HG03095 (cell line): ENCODE results near the gene USP20.
"Not testable (repeated sequence)": the region's sequence is repeated elsewhere in the genome, so short reads cannot be mapped to it uniquely, and the experiment has no call there.

ENCODE experiments used
- ATAC-seq: cut with Tn5 transposase; IDR thresholded peaks from one replicate; pipeline ENCODE4 v1.9.1; 2021; ENCODE audit warnings: moderate library complexity; ENCODE audit not compliant: unreplicated experiment

The USP20 gene

DNA sequence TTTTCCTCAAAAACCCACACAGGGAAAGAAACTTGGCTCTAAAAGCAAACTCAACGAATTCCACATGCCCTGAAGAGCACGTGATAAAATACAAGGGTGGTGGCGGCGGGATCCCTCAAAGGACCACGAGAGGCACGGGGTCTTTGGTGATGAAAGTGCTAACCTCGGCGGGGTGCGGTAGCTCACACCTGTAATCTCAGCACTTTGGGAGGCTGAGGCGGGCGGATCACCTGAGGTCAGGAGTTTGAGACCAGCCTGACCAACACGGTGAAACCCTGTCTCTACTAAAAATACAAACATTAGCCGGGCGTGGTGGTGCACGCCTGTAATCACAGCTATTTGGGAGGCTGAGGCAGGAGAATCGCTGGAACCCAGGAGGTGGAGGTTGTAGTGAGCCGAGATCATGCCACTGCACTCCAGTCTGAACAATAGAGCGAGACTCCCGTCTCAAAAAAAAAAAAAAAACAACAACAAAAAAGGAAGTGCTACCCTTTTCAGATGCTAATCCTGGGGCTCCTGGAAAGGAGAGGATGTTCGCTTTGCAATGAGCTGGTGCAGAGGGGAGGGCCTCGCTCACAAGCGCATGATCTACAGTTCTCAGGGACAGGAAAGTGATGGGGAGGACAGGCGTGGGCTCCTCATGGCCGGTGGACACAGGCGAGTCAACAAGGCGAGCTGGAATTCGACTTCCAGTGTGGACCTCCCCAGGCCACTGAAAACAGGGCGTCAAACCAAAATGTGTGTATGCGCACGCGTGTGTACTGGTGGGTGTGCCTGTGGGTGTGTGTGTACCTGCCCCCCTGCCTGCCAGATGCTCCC is 54.1 kb downstream of the USP20 start:
- no peak for ATAC-seq

DNA sequence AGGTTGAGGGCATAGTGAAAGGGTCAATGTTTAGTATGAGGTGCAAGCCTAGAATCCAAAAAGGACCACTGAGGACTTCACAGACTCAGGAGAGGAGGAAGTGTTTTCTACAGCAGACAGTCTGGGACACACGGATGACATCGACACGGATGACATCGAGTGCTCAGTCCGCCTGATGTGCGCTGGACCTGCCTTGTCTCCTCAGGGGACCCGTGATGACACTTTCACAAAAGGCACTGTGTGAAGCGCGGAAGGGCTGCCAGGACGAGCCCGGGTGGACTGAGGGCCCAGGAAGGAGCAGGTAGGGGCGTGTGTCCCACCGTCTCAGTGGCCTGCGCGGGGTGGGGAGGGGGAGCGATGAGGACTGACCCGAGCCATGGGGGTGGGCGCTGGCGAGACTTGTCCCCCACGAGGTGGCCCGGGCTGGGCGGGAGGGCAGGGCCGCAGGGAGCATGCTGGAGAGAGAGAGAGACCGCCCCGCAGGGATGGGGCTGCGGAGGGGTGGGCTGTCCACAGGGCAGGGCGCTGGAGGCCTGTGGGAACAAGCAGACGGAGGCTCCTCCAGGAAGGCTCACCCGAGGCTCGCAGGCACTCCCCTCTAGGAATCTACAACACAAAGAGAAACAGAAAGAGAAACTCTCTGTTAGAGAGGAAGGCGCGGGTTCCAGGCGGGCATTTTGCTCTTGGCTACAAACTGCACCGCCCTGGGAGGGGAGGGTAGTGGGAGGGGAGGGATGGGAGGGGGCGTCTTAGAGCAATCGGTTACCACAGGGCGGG is 54.9 kb downstream of the USP20 start:
- ATAC-seq = no peak

DNA sequence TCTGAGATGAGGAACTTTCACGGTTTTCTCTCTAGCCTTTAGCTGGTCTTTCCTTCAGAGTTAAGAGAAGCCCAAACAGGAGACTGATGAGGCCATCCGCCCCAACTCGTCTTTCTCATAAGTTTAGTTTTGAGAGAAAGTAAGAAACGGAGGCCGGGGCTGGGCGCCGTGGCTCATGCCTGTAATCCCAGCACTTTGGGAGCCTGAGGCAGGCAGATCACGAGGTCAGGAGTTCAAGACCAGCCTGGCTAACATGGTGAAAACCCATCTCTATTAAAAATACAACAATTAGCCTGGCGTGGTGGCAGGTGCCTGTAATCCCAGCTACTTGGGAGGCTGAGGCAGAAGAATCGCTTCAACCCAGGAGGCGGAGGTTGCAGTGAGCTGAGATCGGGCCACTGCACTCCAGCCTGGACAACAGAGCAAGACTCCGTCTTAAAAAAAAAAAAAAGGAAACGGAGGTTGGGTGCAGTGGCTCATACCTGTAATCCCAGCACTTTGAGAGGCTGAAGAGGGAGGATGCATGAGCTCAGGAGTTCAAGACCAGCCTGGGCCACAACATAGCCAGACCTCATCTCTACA is 55.6 kb downstream of the USP20 start:
- ATAC-seq = not testable (repeated sequence)

DNA sequence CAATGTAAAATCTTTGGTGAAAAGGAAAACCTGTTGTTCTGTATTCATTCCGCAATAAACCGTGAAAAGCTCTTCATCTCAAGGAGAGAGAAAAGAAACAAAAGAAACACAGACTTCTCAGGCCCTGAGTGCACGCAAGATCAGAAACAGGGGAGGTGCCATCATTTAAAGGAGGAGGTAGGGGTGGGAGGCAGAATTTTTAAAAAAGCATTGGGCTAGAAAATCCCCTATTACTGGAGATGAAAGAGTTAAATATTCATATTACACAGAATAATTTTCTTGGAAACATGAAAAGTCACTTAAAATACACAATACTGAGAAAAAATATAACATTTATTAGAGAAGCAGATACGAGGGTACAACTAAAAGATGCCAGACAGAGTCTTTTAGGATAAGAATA is 56.3 kb downstream of the USP20 start:
- ATAC-seq = no peak

DNA sequence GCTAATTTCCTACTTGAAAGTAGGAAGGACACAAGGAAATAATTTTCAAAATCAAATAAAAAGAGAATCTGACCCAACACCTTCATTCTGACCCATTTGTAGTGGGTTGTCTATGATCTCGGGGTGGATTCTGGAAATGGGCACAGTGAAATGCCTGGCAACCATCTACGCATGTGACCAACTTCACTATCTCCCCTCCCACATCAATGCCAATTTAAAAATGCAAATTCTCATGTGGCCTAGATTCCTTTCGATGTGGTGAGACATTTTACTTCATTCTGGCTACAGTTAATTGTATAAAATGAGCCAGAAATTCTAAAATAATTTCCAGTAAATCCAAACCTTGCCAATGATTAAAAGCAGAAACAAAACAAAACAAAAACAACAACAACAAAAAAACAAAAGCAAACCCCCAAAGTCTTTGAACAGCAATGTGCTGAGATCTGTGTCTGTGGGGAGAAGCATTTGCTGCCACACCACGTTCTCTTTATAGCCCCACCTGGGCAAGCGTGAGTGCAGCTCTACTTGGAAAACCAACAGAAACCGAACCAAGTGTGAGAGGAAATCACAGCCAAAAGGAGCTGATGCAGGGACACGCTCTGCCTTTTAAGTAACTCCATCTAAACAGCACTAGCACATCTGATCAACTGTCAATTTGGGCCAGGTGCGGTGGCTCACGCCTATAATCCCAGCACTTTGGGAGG is 59.0 kb downstream of the USP20 start:
- ATAC-seq = no peak

DNA sequence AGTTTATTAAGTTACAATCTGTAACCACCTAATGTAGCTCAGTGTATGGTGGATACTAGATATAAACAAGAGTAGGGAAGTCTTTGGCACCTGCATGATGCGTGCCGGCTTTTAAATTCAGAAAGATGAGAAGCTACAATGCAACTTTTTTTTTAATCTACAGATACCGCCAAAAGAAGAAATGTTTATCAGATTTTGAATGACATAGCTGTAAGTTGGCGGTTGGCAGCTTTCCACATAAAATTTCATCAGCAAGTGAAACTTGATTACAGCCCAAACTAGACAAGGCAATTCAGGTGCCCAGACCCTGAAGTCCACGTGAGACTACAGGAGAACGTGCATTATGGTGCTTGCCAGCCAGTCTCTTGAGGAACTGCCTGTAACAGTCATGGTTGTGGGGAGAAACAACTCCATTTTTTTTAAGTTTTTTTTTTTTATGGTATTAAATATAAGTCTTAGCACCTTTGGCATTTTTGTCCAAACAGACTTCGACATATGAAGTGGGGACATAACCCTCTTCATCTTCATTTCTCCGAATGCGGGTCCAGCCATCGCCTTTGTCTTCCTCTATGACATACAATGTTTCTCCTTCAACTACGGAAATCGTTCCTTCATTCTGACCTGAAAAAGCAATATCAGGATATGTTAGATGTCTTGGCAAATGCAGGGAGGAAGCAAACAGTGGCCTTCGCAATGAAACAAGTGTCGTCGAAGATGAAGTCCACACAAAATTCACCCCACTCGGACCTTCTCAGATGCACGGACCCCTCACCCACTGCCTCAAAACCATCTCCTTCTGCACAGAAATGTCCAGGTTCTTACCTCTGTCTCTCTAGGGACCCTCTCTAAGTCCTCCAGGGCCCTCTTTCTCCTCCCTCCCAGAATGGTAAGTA is 60.4 kb downstream of the USP20 start:
- ATAC-seq = no peak

DNA sequence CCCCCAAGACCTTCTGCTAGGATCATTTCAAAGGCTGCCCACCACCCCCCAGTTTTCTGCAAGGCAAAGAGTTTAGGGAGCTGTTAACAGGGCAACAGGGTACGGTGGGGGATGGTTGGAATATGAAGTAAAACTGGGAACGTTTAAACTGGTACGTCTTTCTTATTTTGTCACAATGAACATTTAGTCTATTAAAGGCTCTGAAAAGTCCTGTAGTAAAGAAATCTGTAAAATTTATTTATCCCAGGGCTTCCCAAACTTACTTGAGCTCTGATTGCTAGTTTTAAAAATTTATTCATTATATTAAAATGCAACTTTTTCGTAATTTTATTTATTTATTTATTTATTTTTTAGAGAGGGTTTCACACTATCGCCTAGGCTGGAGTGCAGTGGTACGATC is 62.0 kb downstream of the USP20 start:
- ATAC-seq = no peak

DNA sequence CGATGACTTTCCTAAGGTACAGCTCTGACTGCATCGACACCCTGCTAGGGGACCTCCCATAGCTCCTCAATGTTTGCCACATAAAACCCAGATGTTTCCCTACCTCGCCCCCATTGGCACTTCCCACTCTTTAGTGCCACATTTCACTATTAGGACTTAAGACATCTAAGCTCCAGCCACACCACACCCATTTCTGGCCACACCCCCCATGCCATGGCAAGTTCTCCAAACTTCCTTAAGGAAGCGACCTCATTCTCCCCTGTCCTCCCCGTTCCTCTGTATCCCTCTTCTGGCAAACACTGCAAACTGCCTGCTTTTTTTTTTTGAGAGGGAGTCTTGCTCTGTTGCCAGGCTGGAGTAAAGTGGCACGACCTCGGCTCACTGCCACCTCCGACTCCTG is 62.9 kb downstream of the USP20 start:
- no peak for ATAC-seq

DNA sequence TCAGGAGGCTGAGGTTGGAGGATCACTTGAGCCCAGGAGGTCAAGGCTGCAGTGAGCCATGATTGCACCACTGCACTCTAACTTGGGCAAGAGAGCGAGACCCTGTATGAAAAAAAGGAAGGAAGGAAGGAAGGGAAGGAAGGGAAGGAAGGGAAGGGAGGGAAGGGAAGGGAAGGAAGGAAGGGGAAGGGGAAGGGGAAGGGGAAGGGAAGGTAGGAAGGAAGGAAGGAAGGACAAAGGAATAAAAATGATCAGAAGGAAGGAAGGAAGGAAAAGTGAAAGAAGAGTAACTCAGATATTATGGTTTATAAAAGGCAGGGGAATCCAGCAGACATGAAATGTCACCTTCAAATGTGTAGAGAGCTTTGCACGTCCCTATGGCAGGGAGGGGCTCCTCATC is 64.4 kb downstream of the USP20 start:
- ATAC-seq = no peak

DNA sequence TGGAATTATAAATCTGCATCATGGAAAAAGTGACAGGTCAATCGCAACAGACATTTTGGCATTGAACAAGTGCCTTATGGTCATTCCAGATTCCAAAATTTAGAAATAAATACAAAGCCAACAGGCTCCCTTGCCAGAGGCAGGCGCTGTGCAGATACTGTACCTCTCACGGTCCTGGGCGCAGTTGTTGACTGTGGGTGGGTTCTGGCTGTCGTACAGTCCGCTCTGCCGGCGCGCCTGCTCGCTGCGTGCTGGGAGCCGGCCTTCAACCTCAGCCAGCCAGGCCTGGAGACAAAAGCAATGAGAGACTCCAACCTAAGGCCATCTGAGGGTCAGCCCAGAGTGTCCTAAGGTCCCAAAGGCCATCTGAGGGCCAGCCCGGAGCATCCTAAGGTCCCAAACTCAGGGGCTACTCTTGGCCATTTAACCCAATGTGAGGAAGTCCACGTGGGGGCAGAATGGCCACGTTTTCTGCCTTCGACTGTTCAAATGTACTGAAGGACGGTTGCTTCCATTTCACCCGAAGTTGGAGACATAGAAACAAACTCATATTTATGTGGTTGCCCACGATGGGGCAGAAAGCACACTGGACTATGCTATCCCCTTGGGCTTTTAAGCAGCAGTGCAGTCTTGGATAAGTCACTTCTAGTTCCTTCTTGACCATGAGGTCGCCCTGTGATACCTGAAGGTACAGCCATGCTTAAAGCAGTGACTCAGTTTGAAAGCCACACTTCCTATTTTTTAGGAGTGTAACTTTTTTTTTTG is 65.2 kb downstream of the USP20 start:
- ATAC-seq = peak; percentile 87

DNA sequence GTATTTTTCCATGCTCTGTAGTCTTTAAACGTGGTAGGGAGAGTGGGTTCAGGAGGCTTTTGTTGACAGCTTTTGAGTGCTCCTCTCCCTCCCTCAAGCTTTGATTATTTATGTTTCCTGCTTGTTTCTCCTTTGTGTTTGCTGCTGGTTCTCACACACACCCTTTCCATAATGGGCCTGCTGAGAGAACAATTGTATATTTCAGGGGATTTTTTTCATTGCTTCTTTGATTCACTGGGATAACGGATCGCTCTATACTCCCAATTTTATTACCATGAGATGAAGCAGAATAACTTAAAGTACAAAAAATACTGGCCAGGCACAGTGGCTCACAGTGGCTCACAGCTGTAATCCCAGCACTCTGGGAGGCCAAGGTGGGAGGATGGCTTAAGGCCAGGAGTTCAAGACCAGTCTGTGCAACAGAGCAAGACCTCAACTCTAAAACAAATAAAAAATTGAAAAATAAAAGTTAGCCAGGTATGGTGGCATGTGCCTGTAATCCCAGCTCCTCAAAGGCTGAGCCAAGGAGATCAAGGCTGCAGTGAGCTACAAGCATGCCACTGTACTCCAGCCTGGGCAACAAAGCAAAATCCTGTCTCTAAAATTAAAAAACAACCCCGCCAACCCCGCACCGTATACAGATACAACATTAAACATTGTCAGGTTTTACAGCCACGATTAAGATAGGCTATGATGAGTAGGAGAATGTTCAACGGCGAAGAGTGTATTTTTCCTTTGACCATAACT is 66.9 kb downstream of the USP20 start:
- no peak for ATAC-seq

DNA sequence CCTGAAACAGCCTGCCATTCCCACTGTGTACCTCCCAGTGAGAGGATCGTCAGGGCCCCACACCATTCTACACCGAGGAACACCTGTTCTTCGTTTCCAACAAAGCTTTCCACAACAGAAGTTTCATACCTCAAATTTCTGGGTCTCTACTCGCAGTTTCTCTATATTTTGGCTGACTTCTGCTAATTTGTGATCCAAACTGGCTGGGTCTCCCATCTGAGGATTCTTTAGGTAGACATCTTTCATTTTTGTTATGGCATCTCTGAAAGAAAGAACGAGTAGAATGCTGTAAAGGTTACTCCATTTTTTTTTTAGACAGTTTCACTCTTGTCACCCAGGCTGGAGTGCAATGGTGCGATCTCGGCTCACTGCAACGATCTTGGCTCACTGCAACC is 67.5 kb downstream of the USP20 start:
- no peak for ATAC-seq

DNA sequence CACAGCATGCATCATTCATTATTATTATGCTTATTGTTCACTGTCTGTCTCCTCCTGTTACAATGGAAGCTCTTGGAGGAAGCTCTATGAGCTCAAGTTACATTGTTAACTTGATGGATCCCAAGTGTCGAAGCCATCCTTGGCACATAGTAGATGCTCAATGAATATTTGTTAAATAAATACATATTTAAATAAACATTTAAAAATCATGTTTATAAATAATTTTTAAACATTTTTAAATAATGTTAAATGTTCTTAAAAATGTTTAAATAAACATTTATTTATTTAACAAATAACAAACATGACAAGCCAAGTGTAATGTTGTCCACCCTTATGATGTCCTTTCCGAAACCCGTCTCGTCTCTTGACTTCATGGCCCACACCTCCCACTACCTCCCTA is 69.5 kb downstream of the USP20 start:
- no peak for ATAC-seq

DNA sequence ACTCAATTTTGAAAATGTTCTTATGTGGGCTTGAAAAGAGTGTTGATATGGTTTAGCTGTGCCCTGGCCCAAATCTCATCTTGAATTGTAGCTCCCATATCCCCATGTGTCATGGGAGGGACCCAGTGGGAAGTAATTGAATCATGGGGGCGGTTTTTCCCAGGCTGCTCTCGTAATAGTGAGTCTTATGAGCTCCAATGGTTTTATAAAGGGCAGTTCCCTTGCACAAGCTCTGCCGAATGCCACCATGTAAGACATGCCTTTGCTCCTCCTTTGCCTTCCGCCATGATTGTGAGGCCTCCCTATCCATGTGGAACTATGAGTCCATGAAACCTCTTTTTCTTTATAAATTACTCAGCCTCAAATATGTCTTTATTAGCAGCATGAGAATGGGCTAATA is 71.0 kb downstream of the USP20 start:
- ATAC-seq = no peak

DNA sequence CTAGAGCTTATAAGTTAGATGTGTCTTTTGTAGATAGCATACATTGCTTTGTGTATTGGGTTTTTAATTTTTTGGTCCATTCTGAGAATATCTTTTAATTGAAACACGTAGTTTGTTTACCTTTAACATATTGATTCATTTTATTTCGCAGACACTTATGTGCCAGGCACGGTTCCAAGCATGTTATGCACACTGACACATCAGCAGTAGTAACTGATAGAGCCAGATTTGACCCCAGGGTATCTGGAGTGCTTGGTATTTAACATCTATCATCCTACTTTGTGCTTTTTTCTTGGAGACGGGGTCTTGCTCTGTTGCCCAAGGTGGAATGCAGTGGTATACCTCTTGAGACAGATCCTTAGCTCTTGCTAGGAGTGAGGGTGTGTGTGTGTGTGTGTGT is 71.9 kb downstream of the USP20 start:
- no peak for ATAC-seq

DNA sequence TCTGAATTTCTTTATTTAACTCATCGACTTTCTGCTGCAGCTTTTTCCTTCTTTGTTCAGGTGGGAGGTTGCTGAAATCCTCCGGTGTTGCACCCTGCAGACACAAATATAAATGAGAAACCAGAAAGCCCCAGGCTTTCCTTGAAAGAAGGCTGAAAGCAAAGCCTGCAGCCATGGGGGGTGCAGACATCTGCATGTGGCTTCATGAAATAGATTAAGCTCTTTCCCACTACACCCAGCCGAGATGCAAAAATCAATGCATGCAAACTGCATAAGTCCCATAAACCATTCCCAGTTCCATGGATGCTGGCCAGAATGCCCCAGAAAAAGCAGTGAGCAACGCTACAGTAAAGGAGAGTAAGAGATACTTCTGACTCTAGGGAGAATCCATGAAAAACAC is 73.6 kb downstream of the USP20 start:
- ATAC-seq = no peak

DNA sequence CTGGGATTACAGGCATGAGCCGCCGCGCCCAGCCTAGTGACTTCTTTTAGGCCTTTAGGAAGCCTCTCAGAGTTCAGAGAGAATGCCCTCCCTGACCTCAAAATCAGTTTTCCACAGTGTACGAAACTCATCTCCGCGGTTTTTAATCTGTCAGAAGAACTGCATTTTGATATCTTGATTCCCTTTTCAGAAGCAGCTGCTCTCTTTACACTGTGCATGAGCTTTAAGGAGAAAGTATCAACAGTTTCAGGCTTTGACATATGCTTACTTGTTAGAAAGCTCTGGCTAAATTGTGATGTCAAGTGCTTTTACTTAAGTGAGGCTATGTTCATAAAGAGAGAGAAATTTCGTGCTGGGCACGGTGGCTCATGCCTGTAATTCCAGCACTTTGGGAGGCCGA is 74.6 kb downstream of the USP20 start:
- no peak for ATAC-seq

DNA sequence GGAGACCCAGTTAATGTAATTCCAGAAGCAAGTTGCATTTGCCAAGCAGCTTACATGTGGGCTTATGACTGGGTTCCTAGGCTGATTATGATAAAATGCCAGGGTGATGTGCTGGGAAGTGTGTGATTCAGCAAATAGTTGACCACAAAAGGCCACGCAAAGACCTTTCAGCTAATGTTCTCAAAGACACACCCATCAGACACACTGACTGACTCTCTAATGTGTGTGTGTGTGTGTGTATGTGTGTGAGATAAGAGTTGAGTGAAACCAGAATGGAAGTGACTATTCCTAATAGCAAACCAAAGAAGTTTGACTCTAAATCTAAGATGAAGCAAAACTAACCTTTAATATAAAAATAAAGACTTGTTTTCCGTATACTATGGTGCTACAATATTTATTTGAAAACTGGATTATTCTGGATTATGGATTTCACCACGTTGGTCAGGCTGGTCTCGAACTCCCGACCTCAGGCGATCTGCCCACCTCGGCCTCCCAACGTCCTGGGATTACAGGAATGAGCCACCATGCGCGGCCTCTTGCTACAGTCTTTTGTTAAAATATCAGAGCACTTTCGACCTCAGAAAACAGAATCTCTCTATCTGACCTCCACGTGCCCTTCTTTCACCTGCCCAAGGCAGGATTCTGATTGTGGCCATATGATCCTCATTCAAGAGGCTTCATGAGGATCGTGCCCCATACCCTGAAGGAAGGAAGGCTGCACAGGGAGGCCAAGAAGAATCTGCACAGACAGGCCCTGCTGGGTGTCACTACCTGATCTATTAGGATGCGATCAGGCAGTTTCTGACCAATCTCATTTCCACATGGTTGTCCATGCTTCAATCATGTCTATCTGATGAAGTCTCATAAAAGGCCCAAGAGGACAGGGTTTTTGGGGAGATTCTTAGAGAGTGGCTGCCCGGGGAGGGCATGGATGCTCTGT is 75.6 kb downstream of the USP20 start:
- ATAC-seq = no peak
